ENCODE measurements around the gene SLC38A3. TPM values are rescaled to one million over a fixed set of nuclear protein-coding genes. Genes with fewer than 3 reads are reported as not detected.

The SLC38A3 gene
- total and polyA plus RNA-seq, 2 experiments from 2014 or later, result 24.7 to 56.6 TPM

GRCh38 chr3:50186096-50186495 lies 19.0 kb upstream of the SLC38A3 start:
- Histone ChIP-seq H3K9me2 (replicated peaks; ENCODE audit: insufficient read depth) (no peaks in the 10 kb centered on the region), H3K36me3 (replicated peaks; ENCODE audit: insufficient read depth, low read depth) (no peaks in the 10 kb centered on the region), H3K4me2 (no peak overlapping the region), H3K4me1 (ENCODE audit: insufficient read depth) (no peaks in the 10 kb centered on the region), H2AFZ (no peak overlapping the region), H3K27me3 (no peaks in the 10 kb centered on the region), H3K27ac (no peak overlapping the region), H4K20me1 (ENCODE audit: insufficient read depth, poor library complexity, severe bottlenecking) (no peaks in the 10 kb centered on the region), H3K4me3 (no peak overlapping the region), H3K9me3 (ENCODE audit: low read depth) (no peaks in the 10 kb centered on the region), H3K79me2 (no peaks in the 10 kb centered on the region)
- WGBS (ENCODE audit: low lambda C conversion rate, missing lambda C conversion rate), result 98% methylated on average over 10 of the region's 10 CpGs
- TF ChIP-seq EZH2 (IDR thresholded peaks at IDR 0.05; ENCODE audit: borderline replicate concordance) (no peak), CTCF (IDR thresholded peaks at IDR 0.05; ENCODE audit: poor library complexity) (no peak), EZH2phosphoT487 (IDR thresholded peaks at IDR 0.05; ENCODE audit: low read depth, severe bottlenecking, unreplicated experiment) (no peak)
- DNase-seq (ENCODE audit: low spot score), result no peak

- Histone ChIP-seq H2AFZ (no peak overlapping the region), H3K4me3 (no peak overlapping the region), H3K27me3 (no peaks in the 10 kb centered on the region), H3K36me3 (replicated peaks; ENCODE audit: insufficient read depth, low read depth) (no peaks in the 10 kb centered on the region), H3K79me2 (no peaks in the 10 kb centered on the region), H3K9me2 (replicated peaks; ENCODE audit: insufficient read depth) (no peaks in the 10 kb centered on the region), H3K27ac (no peak overlapping the region), H3K9me3 (ENCODE audit: low read depth) (no peaks in the 10 kb centered on the region), H3K4me1 (ENCODE audit: insufficient read depth) (no peaks in the 10 kb centered on the region), H3K4me2 (no peak overlapping the region), H4K20me1 (ENCODE audit: insufficient read depth, poor library complexity, severe bottlenecking) (no peaks in the 10 kb centered on the region)
- DNase-seq (ENCODE audit: low spot score), result no peak
- TF ChIP-seq CTCF (IDR thresholded peaks at IDR 0.05; ENCODE audit: poor library complexity), result no peak
- no peak for TF ChIP-seq EZH2phosphoT487 (IDR thresholded peaks at IDR 0.05; ENCODE audit: low read depth, severe bottlenecking, unreplicated experiment)
- no peak for TF ChIP-seq EZH2 (IDR thresholded peaks at IDR 0.05; ENCODE audit: borderline replicate concordance)
- 95% methylated on average over 18 of the region's 19 CpGs for WGBS (ENCODE audit: low lambda C conversion rate, missing lambda C conversion rate)
Measured at GRCh38 chr3:50187750-50188149, 17.3 kb upstream of the SLC38A3 start.

GRCh38 chr3:50189274-50189673 lies 15.8 kb upstream of the SLC38A3 start:
- Histone ChIP-seq H3K9me2 (replicated peaks; ENCODE audit: insufficient read depth) (no peaks in the 10 kb centered on the region), H3K79me2 (no peaks in the 10 kb centered on the region), H3K4me3 (no peak overlapping the region), H3K4me1 (ENCODE audit: insufficient read depth) (no peaks in the 10 kb centered on the region), H3K27ac (no peak overlapping the region), H3K36me3 (replicated peaks; ENCODE audit: insufficient read depth, low read depth) (no peaks in the 10 kb centered on the region), H3K27me3 (peaks cover 3% of the 10 kb centered on the region), H3K9me3 (ENCODE audit: low read depth) (no peaks in the 10 kb centered on the region), H3K4me2 (no peak overlapping the region), H4K20me1 (ENCODE audit: insufficient read depth, poor library complexity, severe bottlenecking) (no peaks in the 10 kb centered on the region), H2AFZ (no peak overlapping the region)
- TF ChIP-seq EZH2 (IDR thresholded peaks at IDR 0.05; ENCODE audit: borderline replicate concordance), result no peak
- TF ChIP-seq CTCF (IDR thresholded peaks at IDR 0.05; ENCODE audit: poor library complexity), result peak; percentile 87
- DNase-seq (ENCODE audit: low spot score), result peak; percentile 91
- 21% methylated on average over 5 of the region's 5 CpGs for WGBS (ENCODE audit: low lambda C conversion rate, missing lambda C conversion rate)

GRCh38 chr3:50189989-50190388 lies 15.1 kb upstream of the SLC38A3 start:
- no peak for DNase-seq (ENCODE audit: low spot score)
- no peak overlapping the region for H3K4me2 ChIP-seq
- no peak overlapping the region for H3K4me3 ChIP-seq
- peaks cover 3% of the 10 kb centered on the region for H3K27me3 ChIP-seq
- H3K4me1 ChIP-seq (ENCODE audit: insufficient read depth), result no peaks in the 10 kb centered on the region
- no peaks in the 10 kb centered on the region for H3K9me2 ChIP-seq (replicated peaks; ENCODE audit: insufficient read depth)
- no peaks in the 10 kb centered on the region for H3K79me2 ChIP-seq
- H3K27ac ChIP-seq, result no peak overlapping the region
- WGBS (ENCODE audit: low lambda C conversion rate, missing lambda C conversion rate), result 94% methylated on average over 7 of the region's 7 CpGs
- no peaks in the 10 kb centered on the region for H3K36me3 ChIP-seq (replicated peaks; ENCODE audit: insufficient read depth, low read depth)
- H3K9me3 ChIP-seq (ENCODE audit: low read depth), result no peaks in the 10 kb centered on the region
- no peaks in the 10 kb centered on the region for H4K20me1 ChIP-seq (ENCODE audit: insufficient read depth, poor library complexity, severe bottlenecking)
- no peak overlapping the region for H2AFZ ChIP-seq
- TF ChIP-seq EZH2 (IDR thresholded peaks at IDR 0.05; ENCODE audit: borderline replicate concordance), result no peak
- TF ChIP-seq EZH2phosphoT487 (IDR thresholded peaks at IDR 0.05; ENCODE audit: low read depth, severe bottlenecking, unreplicated experiment), result no peak
- TF ChIP-seq CTCF (IDR thresholded peaks at IDR 0.05; ENCODE audit: poor library complexity), result no peak

Measured in hepatocyte (in vitro differentiated cells).